Measurements from ENCODE around the gene GRM6. TPM values are rescaled to one million over a fixed set of nuclear protein-coding genes. Genes with fewer than 3 reads are reported as not detected.

GRM6 gene
- total and polyA plus RNA-seq, 3 experiments from 2014 or later = not detected

DNA sequence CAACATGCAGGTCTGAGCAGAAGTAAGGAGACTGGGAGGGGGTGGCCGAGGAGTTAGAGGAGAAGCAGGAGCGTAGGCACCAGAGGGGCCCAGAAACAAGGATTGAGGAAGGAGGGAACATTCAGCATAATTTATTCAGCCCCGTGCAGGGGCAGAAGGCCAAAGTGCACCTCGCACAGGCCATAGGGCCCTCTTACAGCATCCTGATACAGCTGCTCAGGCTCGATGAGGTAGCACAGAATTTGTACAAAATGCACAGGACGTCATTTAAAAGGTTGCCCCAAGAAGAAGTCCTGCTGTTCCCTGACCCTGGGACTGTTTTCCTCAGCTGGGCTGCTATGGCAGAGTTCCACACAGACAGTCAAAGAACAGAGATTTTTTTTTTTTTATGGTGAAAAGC is 2.1 kb upstream of the GRM6 start:
- Histone ChIP-seq H3K4me1 (ENCODE audit: insufficient read depth, low read length) (no peaks in the 10 kb centered on the region), H3K4me3 (ENCODE audit: low read length) (no peak overlapping the region), H3K27me3 (ENCODE audit: insufficient read depth, low read length, poor library complexity, severe bottlenecking) (no peaks in the 10 kb centered on the region), H3K36me3 (ENCODE audit: insufficient read depth, low read length) (no peaks in the 10 kb centered on the region), H3K9me3 (ENCODE audit: low read length) (no peaks in the 10 kb centered on the region), H3K27ac (ENCODE audit: low read depth, low read length) (no peak overlapping the region)
- H3K27ac Mint-ChIP-seq = no peak overlapping the region
- POLR2A ChIA-PET = no interaction called here
- CTCF ChIA-PET = no interaction called here
- peaks cover 0 to 3% (median 0%) of the 10 kb centered on the region in 3 donors for H3K36me3 Mint-ChIP-seq
- no peak overlapping the region for H3K4me3 Mint-ChIP-seq
- no peak for DNase-seq
- H3K4me1 Mint-ChIP-seq = peaks cover 4 to 7% (median 5%) of the 10 kb centered on the region in 3 donors
- H3K9me3 Mint-ChIP-seq = peaks cover 0 to 3% (median 2%) of the 10 kb centered on the region in 5 donors
- peaks cover 25 to 42% of the 10 kb centered on the region in 2 donors for H3K27me3 Mint-ChIP-seq

DNA sequence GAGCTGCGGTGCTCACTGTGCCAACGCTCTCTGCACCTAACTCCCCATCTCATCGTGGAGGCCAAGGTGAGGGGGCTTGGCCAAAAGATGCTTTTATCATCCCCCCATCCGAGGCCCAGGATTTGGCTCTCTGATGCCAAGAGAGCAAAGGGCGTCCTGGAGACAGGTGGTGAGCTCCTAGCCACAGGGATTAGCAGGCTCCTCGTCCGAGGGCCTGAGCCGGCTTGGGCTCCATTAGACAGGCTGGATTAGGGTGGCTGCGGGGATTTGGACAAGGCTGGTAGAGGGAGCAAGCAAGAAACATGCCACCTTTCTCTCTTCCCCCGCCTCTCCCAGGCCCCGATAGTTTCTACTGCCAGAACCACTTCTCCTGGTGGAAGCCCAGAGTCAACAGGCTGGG is 1.0 kb upstream of the GRM6 start:
- ChIA-PET POLR2A (no interaction called here), CTCF (no interaction called here)
- H3K4me3 ChIP-seq (ENCODE audit: low read length) = no peak overlapping the region
- peaks cover 28 to 40% of the 10 kb centered on the region in 2 donors for H3K27me3 Mint-ChIP-seq
- no peaks in the 10 kb centered on the region for H3K9me3 ChIP-seq (ENCODE audit: low read length)
- peaks cover 4 to 7% (median 5%) of the 10 kb centered on the region in 3 donors for H3K4me1 Mint-ChIP-seq
- DNase-seq = no peak
- no peak overlapping the region for H3K27ac Mint-ChIP-seq
- H3K27me3 ChIP-seq (ENCODE audit: insufficient read depth, low read length, poor library complexity, severe bottlenecking) = no peaks in the 10 kb centered on the region
- peaks cover 0 to 3% (median 0%) of the 10 kb centered on the region in 3 donors for H3K36me3 Mint-ChIP-seq
- no peaks in the 10 kb centered on the region for H3K4me1 ChIP-seq (ENCODE audit: insufficient read depth, low read length)
- no peak overlapping the region for H3K27ac ChIP-seq (ENCODE audit: low read depth, low read length)
- H3K4me3 Mint-ChIP-seq = no peak overlapping the region
- H3K9me3 Mint-ChIP-seq = peaks cover 0 to 3% (median 2%) of the 10 kb centered on the region in 5 donors
- no peaks in the 10 kb centered on the region for H3K36me3 ChIP-seq (ENCODE audit: insufficient read depth, low read length)

DNA sequence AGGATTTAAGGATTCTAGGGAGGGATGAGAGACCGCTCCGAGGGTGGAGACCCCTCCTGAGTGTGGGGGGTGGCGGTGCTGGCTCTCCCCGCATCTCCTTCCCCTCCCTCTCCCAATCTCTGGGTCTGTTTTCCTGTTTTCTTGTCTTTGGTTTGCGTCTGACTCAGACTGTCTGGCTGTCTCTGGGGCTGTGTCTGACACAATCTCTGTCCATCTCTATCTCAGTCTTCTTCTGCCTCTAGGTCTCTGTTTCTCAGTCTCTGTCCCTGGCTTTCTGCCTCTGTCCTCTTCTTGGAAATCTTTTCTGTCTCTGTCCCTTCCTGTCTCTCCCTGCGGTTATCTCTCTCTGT is 196 bp upstream of the GRM6 start:
- Histone ChIP-seq H3K4me1 (ENCODE audit: insufficient read depth, low read length) (no peaks in the 10 kb centered on the region), H3K36me3 (ENCODE audit: insufficient read depth, low read length) (no peaks in the 10 kb centered on the region), H3K27me3 (ENCODE audit: insufficient read depth, low read length, poor library complexity, severe bottlenecking) (no peaks in the 10 kb centered on the region), H3K4me3 (ENCODE audit: low read length) (no peak overlapping the region), H3K9me3 (ENCODE audit: low read length) (no peaks in the 10 kb centered on the region), H3K27ac (ENCODE audit: low read depth, low read length) (no peak overlapping the region)
- H3K4me3 Mint-ChIP-seq = peak overlapping the region in 1 of 7 donors; percentile 10
- peaks cover 0 to 3% (median 0%) of the 10 kb centered on the region in 3 donors for H3K36me3 Mint-ChIP-seq
- ChIA-PET CTCF (no interaction called here), POLR2A (no interaction called here)
- DNase-seq = no peak
- H3K27ac Mint-ChIP-seq = no peak overlapping the region
- peaks cover 28 to 34% of the 10 kb centered on the region in 2 donors for H3K27me3 Mint-ChIP-seq
- H3K4me1 Mint-ChIP-seq = peaks cover 4 to 7% (median 5%) of the 10 kb centered on the region in 3 donors
- peaks cover 0 to 3% (median 2%) of the 10 kb centered on the region in 5 donors for H3K9me3 Mint-ChIP-seq

DNA sequence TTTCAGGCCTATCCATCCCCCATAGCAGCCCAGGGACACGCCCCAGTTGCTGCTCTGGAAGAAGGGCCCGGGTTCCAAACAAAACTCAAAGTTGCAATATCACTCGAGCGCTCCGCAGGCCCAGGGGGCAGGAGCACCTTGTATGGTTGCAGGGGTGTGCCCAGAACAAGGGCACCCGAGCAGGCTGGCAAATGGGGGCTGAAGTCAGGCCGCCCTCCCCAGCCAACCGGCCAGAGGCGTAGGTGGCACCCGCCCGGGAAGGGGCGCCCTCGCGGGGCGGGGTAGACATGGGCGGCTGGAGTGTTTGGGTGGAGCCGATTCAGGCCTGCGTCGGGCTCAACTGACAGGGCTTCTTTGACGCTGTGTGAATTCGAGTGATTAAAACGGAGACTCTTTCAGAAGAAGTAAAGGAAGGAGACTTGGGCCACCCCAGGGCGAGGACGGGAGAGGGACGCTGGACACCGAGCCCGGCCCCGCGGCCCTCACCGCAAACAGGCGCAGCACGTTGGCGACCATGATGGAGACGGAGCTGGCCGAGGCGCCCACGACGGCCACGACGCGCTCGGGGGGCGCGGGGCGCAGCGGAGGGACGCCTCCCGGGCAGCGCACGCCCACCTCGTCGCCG is 1.1 kb downstream of the GRM6 start:
- H3K4me3 ChIP-seq (ENCODE audit: low read length) = no peak overlapping the region
- ChIA-PET CTCF (no interaction called here), POLR2A (no interaction called here)
- no peak overlapping the region for H3K4me3 Mint-ChIP-seq
- H3K36me3 ChIP-seq (ENCODE audit: insufficient read depth, low read length) = no peaks in the 10 kb centered on the region
- no peak overlapping the region for H3K27ac Mint-ChIP-seq
- H3K27me3 Mint-ChIP-seq = peaks cover 28 to 36% of the 10 kb centered on the region in 2 donors
- peaks cover 0 to 3% (median 0%) of the 10 kb centered on the region in 3 donors for H3K36me3 Mint-ChIP-seq
- DNase-seq = no peak
- no peaks in the 10 kb centered on the region for H3K4me1 ChIP-seq (ENCODE audit: insufficient read depth, low read length)
- no peaks in the 10 kb centered on the region for H3K9me3 ChIP-seq (ENCODE audit: low read length)
- peaks cover 4 to 7% (median 5%) of the 10 kb centered on the region in 3 donors for H3K4me1 Mint-ChIP-seq
- peaks cover 0 to 10% (median 4%) of the 10 kb centered on the region in 5 donors for H3K9me3 Mint-ChIP-seq
- H3K27me3 ChIP-seq (ENCODE audit: insufficient read depth, low read length, poor library complexity, severe bottlenecking) = no peaks in the 10 kb centered on the region
- H3K27ac ChIP-seq (ENCODE audit: low read depth, low read length) = no peak overlapping the region

DNA sequence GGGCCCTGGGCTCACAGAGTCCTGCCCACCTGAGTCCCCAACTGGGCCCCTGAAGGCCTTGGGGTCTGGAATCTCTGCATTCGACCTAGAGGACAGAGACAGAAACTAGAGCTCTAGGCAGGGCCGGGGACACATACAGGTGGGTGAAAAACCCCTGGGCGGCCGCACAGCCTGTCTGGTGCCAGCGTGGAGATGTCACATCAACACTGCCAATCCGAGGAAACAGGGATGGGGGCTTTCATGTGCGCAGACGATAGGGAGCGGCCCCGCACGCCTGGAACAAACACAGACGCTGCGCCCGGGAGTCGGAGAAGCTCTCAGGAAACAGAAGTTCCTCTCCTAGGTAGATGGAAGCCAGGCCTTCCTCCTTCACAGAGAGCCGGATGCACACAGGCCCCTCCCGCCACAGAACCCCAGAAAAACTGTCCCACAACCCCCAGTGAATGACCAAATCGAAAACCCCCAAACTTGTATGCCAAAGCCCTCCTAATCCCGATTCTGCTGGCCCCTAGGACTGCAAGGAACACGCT is 1.8 kb downstream of the GRM6 start:
- no peak overlapping the region for H3K4me3 Mint-ChIP-seq
- CTCF ChIA-PET = no interaction called here

DNA sequence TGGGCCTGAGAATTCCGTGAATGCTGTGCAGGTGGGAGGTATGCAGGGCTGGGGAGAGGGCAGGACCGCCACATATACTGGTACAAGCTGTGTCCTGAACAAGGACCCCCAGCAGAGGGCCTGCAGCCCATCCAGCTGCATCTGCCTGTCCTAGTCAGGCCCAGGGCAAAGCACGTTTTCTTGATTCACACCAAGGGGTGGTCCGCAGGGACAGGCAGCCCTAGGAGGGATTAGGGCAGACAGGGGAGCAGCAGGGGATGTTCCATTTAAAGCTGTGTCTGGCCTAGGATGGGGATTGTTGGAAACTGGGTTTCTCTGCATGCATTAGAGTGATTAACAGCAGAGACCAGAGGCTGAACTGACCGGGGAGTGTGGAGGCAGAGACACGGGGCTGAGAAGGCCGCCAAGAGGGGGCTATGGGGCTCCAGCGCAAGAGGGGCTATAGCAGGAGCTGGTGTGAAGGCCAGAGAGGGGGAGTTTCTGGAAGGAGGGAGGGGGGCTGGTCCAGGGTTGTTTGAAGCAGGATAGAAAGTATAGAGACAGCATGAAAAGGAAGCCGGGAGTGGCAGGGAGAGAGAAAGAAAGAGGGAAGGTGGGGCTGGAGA is 2.7 kb downstream of the GRM6 start:
- no peaks in the 10 kb centered on the region for H3K27me3 ChIP-seq (ENCODE audit: insufficient read depth, low read length, poor library complexity, severe bottlenecking)
- H3K36me3 Mint-ChIP-seq = peaks cover 0 to 5% (median 3%) of the 10 kb centered on the region in 3 donors
- no peak overlapping the region for H3K27ac ChIP-seq (ENCODE audit: low read depth, low read length)
- DNase-seq = no peak
- no peaks in the 10 kb centered on the region for H3K9me3 ChIP-seq (ENCODE audit: low read length)
- ChIA-PET POLR2A (interaction anchor here (0.5 kb wide), 1 partner anchor 630 kb away, joined by 3 read pairs; no protein-coding TSS in a partner anchor), CTCF (no interaction called here)
- peaks cover 4 to 7% (median 5%) of the 10 kb centered on the region in 3 donors for H3K4me1 Mint-ChIP-seq
- no peak overlapping the region for H3K4me3 Mint-ChIP-seq
- no peaks in the 10 kb centered on the region for H3K36me3 ChIP-seq (ENCODE audit: insufficient read depth, low read length)
- H3K9me3 Mint-ChIP-seq = peaks cover 0 to 17% (median 4%) of the 10 kb centered on the region in 5 donors
- H3K4me3 ChIP-seq (ENCODE audit: low read length) = no peak overlapping the region
- H3K4me1 ChIP-seq (ENCODE audit: insufficient read depth, low read length) = no peaks in the 10 kb centered on the region
- H3K27me3 Mint-ChIP-seq = peaks cover 28 to 33% of the 10 kb centered on the region in 2 donors
- no peak overlapping the region for H3K27ac Mint-ChIP-seq

More for the DNA sequence above, 1.8 kb downstream of the GRM6 start:
- peaks cover 4 to 7% (median 5%) of the 10 kb centered on the region in 3 donors for H3K4me1 Mint-ChIP-seq
- no peaks in the 10 kb centered on the region for H3K9me3 ChIP-seq (ENCODE audit: low read length)
- H3K27ac ChIP-seq (ENCODE audit: low read depth, low read length) = no peak overlapping the region
- no peaks in the 10 kb centered on the region for H3K27me3 ChIP-seq (ENCODE audit: insufficient read depth, low read length, poor library complexity, severe bottlenecking)
- no peak for DNase-seq
- POLR2A ChIA-PET = no interaction called here
- H3K4me3 ChIP-seq (ENCODE audit: low read length) = no peak overlapping the region
- H3K36me3 ChIP-seq (ENCODE audit: insufficient read depth, low read length) = no peaks in the 10 kb centered on the region
- peaks cover 0 to 12% (median 4%) of the 10 kb centered on the region in 5 donors for H3K9me3 Mint-ChIP-seq
- no peak overlapping the region for H3K27ac Mint-ChIP-seq
- H3K4me1 ChIP-seq (ENCODE audit: insufficient read depth, low read length) = no peaks in the 10 kb centered on the region
- H3K27me3 Mint-ChIP-seq = peaks cover 28 to 33% of the 10 kb centered on the region in 2 donors
- H3K36me3 Mint-ChIP-seq = peaks cover 0 to 3% (median 0%) of the 10 kb centered on the region in 3 donors

DNA sequence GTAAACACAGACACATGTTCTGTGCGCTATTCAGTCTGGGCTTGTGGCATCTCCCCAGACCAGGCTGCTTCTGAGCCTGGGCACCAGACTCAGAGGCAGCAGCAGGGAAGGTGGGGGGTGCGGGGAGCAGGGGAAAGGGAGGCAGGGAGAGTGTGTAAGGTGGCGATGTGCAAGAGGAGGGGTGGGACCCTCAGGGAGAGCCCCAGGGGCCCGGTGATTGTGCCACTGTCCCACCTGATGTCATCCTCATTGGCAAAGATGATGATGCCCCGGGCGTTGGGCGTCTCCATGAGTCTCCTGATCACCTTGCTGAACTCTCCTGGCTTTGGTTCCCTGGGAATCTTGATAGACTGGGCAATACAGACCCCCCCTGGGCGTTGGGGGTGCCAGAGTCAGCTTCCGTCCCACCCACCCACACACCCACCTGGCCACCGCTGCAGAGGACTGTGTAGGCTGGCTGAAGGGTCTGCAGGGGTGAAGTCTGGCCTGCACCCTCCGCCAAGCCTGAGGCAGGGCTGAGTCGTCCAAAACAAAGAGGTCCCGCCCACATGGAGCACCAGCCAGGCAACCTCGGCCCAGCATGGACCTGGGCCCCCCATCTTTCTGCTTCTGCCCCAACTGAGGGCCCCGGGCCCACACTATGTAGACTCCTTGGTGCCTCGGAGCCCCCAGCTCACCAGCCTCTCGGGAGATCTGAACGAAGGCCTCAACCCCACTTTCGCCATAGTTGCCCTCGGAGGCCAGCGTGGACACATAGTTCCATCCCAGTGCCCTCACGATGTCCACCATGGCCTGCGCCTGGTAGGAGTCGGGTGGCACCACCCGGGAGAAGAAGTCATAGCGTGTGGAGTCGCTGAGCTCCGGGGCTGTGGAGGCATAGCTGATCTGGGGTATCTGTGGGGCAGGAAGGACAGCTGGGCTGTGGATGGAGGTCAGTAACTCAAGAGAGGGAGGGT is 3.7 kb downstream of the GRM6 start:
- Histone ChIP-seq H3K9me3 (ENCODE audit: low read length) (no peaks in the 10 kb centered on the region), H3K36me3 (ENCODE audit: insufficient read depth, low read length) (no peaks in the 10 kb centered on the region), H3K27me3 (ENCODE audit: insufficient read depth, low read length, poor library complexity, severe bottlenecking) (no peaks in the 10 kb centered on the region), H3K4me3 (ENCODE audit: low read length) (no peak overlapping the region), H3K4me1 (ENCODE audit: insufficient read depth, low read length) (no peaks in the 10 kb centered on the region), H3K27ac (ENCODE audit: low read depth, low read length) (no peak overlapping the region)
- Mint-ChIP-seq H3K4me3 (no peak overlapping the region), H3K36me3 (peaks cover 0 to 6% (median 3%) of the 10 kb centered on the region in 3 donors), H3K27me3 (peaks cover 28 to 33% of the 10 kb centered on the region in 2 donors), H3K27ac (no peak overlapping the region), H3K4me1 (peaks cover 4 to 7% (median 5%) of the 10 kb centered on the region in 3 donors), H3K9me3 (peaks cover 0 to 23% (median 4%) of the 10 kb centered on the region in 5 donors)
- ChIA-PET CTCF (no interaction called here), POLR2A (interaction anchor here (0.5 kb wide), 1 partner anchor 631 kb away, joined by 3 read pairs; no protein-coding TSS in a partner anchor)
- DNase-seq = no peak
